Kidney (tissue), 14 donors: ENCODE results near the gene E2F2. TPM values are rescaled to one million over a fixed set of nuclear protein-coding genes. Genes with fewer than 3 reads are reported as not detected.
A peak's percentile ranks its signal among the peaks of the same experiment; 100 is the strongest.

Experiments used
- DNase-seq, 5 donors: peaks; one replicate each; pipeline ENCODE4 v3.0.0-alpha.2; 2013 to 2020
- FAIRE-seq: peaks from 2 replicates; lab custom pipeline; 2012; peaks lifted over from hg19 to GRCh38; lab: Jason Lieb, UNC
- H3K27ac ChIP-seq, 2 donors: one replicate each; pipeline ENCODE4 v1.7.0; 2013; ENCODE audit warnings: low read depth in 2 of 2, low read length in 2 of 2, inconsistent platforms in 1 of 2
- H3K27me3 ChIP-seq: one replicate; pipeline ENCODE4 v1.7.1; 2013; ENCODE audit warnings: low read length, inconsistent platforms; ENCODE audit not compliant: control insufficient read depth, insufficient read depth
- H3K36me3 ChIP-seq, 3 donors: one replicate each; pipeline versions ENCODE4 v1.7.0 to v1.7.1; 2013; ENCODE audit warnings: low read length in 3 of 3, control low read depth in 1 of 3, inconsistent platforms in 1 of 3; ENCODE audit not compliant: insufficient read depth in 3 of 3, control insufficient read depth in 2 of 3
- H3K4me1 ChIP-seq, 3 donors: one replicate each; pipeline versions ENCODE4 v1.7.0 to v1.7.1; 2013; ENCODE audit warnings: low read length in 3 of 3, inconsistent platforms in 1 of 3, low read depth in 1 of 3; ENCODE audit not compliant: control insufficient read depth in 2 of 3, insufficient read depth in 2 of 3
- H3K4me3 ChIP-seq, 3 donors: one replicate each; pipeline versions ENCODE4 v1.7.0 to v1.8.1; 2013; ENCODE audit warnings: low read length in 3 of 3, control low read depth in 1 of 3, inconsistent platforms in 1 of 3
- H3K9ac ChIP-seq, 3 donors: one replicate each; pipeline versions ENCODE4 v1.7.0 to v1.7.1; 2013; ENCODE audit warnings: low read length in 3 of 3, control low read depth in 1 of 3, inconsistent platforms in 1 of 3
- H3K9me3 ChIP-seq, 3 donors: one replicate each; pipeline versions ENCODE4 v1.7.0 to v1.7.1; 2013; ENCODE audit warnings: low read length in 3 of 3, control low read depth in 1 of 3, inconsistent platforms in 1 of 3; ENCODE audit not compliant: control insufficient read depth in 2 of 3, insufficient read depth in 1 of 3
- CTCF ChIP-seq: IDR thresholded peaks from 3 replicates; pipeline ENCODE4 v1.5.1; 2012; ENCODE audit warnings: mild to moderate bottlenecking, moderate library complexity, borderline replicate concordance; ENCODE audit not compliant: insufficient read depth; ENCODE audit errors: extremely low read depth
- intact Hi-C: fragments of 100-400 bp; cut with DNase I; formaldehyde crosslinking; loops from one replicate; pipeline ENCODE4 v1.11.1; 2022
- polyA plus RNA-seq: library from polyadenylated mRNA; stranded (reverse); fragments of 350-450 nt; fragmentation: Illumina TruSeq; extraction: RNeasy Lipid Tissue Mini Kit (QIAGEN cat#74804); gene quantifications from one replicate; pipeline ENCODE4 v1.2.3, GENCODE V29; 2014; ENCODE audit warnings: low read depth, low replicate concordance; ENCODE audit not compliant: insufficient read depth
- total RNA-seq: library from RNA; stranded (reverse); fragmentation: NEBNext Ultra II Directional; extraction: Animal tissue kit (Norgen Biotek cat#: 25700); gene quantifications from one replicate; pipeline ENCODE4 v1.2.1, GENCODE V29; 2021
- donor health status: control.
- donor health status: control.
- donor health status: control.
- donor health status: control.
- donor health status: control.
- donor health status: DM: yes; HTN: yes; CAD: no.
- donor health status: Normal renal cell carcinoma (clear cell type).

E2F2 gene
- total and polyA plus RNA-seq, 2 donors from 2014 or later, result 0.50 TPM; not detected in 1

- H3K4me1 ChIP-seq, result no peaks in the 10 kb centered on the region
- no peak overlapping the region for H3K9ac ChIP-seq
- intact Hi-C loops, result no loop called here
- no peak overlapping the region for H3K27ac ChIP-seq
- no peaks in the 10 kb centered on the region for H3K27me3 ChIP-seq
- H3K36me3 ChIP-seq, result no peaks in the 10 kb centered on the region
- DNase-seq (no peak), FAIRE-seq (no peak)
- H3K4me3 ChIP-seq, result no peak overlapping the region
- no peak for TF ChIP-seq CTCF
- no peaks in the 10 kb centered on the region for H3K9me3 ChIP-seq
Measured at GRCh38 chr1:23492132-23492720, 38.8 kb downstream of the E2F2 start.

GRCh38 chr1:23489842-23490241, 41.2 kb downstream of the E2F2 start:
- no peak for TF ChIP-seq CTCF
- no peaks in the 10 kb centered on the region for H3K27me3 ChIP-seq
- FAIRE-seq (no peak), DNase-seq (no peak)
- no peaks in the 10 kb centered on the region for H3K9me3 ChIP-seq
- H3K27ac ChIP-seq, result no peak overlapping the region
- H3K4me3 ChIP-seq, result no peak overlapping the region
- no peaks in the 10 kb centered on the region for H3K36me3 ChIP-seq
- H3K9ac ChIP-seq, result no peak overlapping the region
- H3K4me1 ChIP-seq, result peaks cover 0 to under 1% (median 0%) of the 10 kb centered on the region in 3 donors
- intact Hi-C loops, result no loop called here

- Histone ChIP-seq H3K9ac (no peak overlapping the region), H3K36me3 (no peaks in the 10 kb centered on the region), H3K4me3 (peak overlapping the region in 2 of 3 donors; percentile 26 to 64), H3K27ac (no peak overlapping the region), H3K4me1 (peaks cover 0 to 10% (median 9%) of the 10 kb centered on the region in 3 donors), H3K9me3 (no peaks in the 10 kb centered on the region), H3K27me3 (no peaks in the 10 kb centered on the region)
- intact Hi-C loops, result no loop called here
- no peak for FAIRE-seq
- DNase-seq, result no peak
- no peak for TF ChIP-seq CTCF
Measured at GRCh38 chr1:23485002-23485332, 46.1 kb downstream of the E2F2 start.
